ENCODE results near the gene BIN1.

DNA sequence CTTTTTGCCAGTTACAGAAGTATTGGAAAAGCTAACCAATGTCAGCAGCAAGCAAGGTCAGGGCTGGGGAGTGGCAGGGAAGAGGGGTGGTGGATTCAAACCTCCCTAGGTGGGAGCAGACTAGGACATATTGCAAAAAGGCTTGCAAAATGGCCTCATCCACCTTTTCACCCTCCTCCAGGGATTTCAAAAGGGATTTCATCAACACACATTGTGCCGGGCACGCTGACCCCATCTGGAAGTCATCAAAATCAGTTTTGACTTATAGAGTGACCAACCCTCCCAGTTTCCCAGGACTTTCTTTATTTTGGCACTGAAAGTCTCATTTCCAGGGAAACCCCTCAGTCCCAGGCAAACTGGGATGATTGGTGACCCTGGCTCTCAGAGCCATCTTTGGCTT, 94.7 kb downstream of the BIN1 start:
- TF ChIP-seq, protein P1, sequence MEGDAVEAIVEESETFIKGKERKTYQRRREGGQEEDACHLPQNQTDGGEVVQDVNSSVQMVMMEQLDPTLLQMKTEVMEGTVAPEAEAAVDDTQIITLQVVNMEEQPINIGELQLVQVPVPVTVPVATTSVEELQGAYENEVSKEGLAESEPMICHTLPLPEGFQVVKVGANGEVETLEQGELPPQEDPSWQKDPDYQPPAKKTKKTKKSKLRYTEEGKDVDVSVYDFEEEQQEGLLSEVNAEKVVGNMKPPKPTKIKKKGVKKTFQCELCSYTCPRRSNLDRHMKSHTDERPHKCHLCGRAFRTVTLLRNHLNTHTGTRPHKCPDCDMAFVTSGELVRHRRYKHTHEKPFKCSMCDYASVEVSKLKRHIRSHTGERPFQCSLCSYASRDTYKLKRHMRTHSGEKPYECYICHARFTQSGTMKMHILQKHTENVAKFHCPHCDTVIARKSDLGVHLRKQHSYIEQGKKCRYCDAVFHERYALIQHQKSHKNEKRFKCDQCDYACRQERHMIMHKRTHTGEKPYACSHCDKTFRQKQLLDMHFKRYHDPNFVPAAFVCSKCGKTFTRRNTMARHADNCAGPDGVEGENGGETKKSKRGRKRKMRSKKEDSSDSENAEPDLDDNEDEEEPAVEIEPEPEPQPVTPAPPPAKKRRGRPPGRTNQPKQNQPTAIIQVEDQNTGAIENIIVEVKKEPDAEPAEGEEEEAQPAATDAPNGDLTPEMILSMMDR (conservative IDR thresholded peaks at IDR 0.05; ENCODE audit: low read depth, low read length) = no peak
- TF ChIP-seq MXI1 (IDR thresholded peaks at IDR 0.05; ENCODE audit: borderline replicate concordance, low read depth, low read length) = no peak

All from IMR-90 (cell line).